Right lobe of liver (tissue), 4 donors: ENCODE data around the gene RPRD1A.

Source experiments
- POLR2A ChIP-seq: fragments of 450-650 bp; IDR thresholded peaks from one replicate; pipeline ENCODE4 v1.6.1; 2017; ENCODE audit warnings: antibody characterized with exemption, mild to moderate bottlenecking
- TF ChIP-seq, protein P1 (sequence below), 4 donors: fragments of 200-600 bp in 3 of 4; fragments of 450-650 bp in 1 of 4; IDR thresholded peaks; one replicate each; pipeline versions ENCODE4 v1.5.1 to v1.8.0; 2016 to 2022; ENCODE audit warnings: antibody characterized with exemption in 4 of 4, mild to moderate bottlenecking in 2 of 4
- donor health status: DM: no; HTN: no; CAD: no.
- donor health status: DM: no; HTN: no; CAD: no.
- donor health status: DM: no; HTN: yes; CAD: no.

DNA sequence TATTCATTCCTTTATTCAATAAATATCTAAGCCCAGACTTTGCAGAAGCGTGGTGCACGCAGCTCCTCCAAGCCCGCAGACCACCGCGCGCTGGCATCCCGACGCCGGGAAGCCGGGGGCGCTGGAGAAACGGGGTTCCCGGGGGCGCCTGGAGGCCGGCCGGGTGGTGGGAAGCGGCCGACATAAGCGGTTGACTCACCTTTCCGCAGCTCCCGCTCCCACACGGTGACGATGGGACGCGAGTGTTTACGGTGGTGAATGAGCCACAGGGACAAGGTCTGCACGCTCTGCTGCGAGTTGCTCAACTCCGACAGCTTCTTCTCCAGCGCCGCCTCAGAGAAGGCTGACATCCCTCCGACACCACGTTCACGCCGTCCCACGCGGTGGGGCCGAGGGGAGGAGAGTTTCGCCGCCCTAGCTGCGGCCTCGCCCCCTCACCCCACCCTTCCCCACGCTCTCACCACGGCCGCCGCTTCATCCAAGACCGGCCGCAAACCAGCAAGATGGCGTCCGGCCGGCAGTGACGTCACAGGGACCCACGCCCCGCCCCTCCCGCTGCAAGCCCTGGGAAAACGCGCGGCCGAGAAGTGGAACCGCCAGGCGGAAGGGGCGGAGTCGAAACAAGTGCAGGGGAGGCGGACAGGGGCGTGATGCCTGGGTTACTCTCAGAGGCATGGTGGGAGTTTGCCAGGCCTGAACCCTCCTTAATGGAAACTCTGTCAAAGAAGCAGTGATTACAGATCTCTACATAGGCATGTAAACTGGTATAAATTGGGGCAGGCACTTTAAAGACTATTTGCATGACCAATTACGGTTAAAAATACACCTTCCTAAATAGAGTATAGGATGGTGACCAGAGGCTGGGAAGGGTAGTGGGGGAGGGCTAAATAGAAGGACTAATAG lies at the start of gene RPRD1A:
- TF ChIP-seq, protein P1, sequence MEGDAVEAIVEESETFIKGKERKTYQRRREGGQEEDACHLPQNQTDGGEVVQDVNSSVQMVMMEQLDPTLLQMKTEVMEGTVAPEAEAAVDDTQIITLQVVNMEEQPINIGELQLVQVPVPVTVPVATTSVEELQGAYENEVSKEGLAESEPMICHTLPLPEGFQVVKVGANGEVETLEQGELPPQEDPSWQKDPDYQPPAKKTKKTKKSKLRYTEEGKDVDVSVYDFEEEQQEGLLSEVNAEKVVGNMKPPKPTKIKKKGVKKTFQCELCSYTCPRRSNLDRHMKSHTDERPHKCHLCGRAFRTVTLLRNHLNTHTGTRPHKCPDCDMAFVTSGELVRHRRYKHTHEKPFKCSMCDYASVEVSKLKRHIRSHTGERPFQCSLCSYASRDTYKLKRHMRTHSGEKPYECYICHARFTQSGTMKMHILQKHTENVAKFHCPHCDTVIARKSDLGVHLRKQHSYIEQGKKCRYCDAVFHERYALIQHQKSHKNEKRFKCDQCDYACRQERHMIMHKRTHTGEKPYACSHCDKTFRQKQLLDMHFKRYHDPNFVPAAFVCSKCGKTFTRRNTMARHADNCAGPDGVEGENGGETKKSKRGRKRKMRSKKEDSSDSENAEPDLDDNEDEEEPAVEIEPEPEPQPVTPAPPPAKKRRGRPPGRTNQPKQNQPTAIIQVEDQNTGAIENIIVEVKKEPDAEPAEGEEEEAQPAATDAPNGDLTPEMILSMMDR (IDR thresholded peaks at IDR 0.05) = no peak
- TF ChIP-seq POLR2A = peak; percentile 55
